ENCODE results near the gene JDP2. TPM values are rescaled to one million over a fixed set of nuclear protein-coding genes. Genes with fewer than 3 reads are reported as not detected.
A peak's percentile ranks its signal among the peaks of the same experiment; 100 is the strongest.
"Not testable (repeated sequence)": the region's sequence is repeated elsewhere in the genome, so short reads cannot be mapped to it uniquely, and the experiment has no call there.

JDP2 gene
- total RNA-seq, 2 donors from 2014 or later = 16.8 to 17.9 TPM

DNA sequence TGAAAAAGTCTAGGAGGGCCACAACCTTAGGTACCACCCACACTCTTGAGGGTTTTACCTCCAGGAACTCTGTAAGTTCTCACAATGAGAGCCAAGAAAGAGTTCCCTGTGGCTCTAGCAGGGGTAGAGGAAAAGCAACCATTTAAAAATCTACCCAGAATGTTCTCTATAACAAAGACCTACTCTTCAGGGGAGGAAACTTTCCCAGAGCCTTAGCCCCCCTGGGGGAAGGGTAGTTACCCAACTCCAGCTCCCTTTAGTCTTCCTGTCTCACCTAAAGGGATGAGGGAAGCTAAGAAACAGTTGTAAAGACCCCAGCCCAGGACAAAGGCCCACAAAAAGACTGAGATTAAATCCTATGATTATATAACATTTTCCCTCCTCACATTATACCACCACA is 46.2 kb upstream of the JDP2 start:
- ATAC-seq = no peak
- DNase-seq = no peak
- no peaks in the 10 kb centered on the region for H3K9me3 ChIP-seq
- no peaks in the 10 kb centered on the region for H3K36me3 ChIP-seq (replicated peaks in 1 of 2; ENCODE audit: insufficient read depth in 1 of 2, low read depth in 2 of 2)
- H3K4me3 ChIP-seq = no peak overlapping the region
- intact Hi-C loops (cut with DNase I) = no loop called here
- H3K27me3 ChIP-seq = no peaks in the 10 kb centered on the region
- no peak overlapping the region for H3K27ac ChIP-seq
- no peak for TF ChIP-seq POLR2A (IDR thresholded peaks at IDR 0.05)
- no peaks in the 10 kb centered on the region for H3K4me1 ChIP-seq

DNA sequence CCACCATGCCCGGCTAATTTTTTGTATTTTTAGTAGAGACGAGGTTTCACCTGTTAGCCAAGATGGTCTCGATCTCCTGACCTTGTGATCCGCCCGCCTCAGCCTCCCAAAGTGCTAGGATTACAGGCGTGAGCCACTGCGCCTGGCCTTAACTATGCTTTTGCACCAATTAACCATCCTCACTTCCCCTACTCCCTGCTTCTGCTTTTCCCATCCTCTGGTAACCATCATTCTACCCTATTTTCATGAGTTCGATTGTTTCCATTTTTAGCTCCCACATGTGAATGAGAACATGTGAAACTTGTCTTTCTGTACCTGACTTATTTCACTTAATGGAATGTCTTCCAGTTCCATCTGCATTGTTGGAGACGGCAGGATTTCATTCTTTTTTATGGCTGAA is 44.6 kb upstream of the JDP2 start:
- DNase-seq; H3K4me3 ChIP-seq; ATAC-seq; H3K27me3 ChIP-seq; H3K4me1 ChIP-seq; intact Hi-C loops (cut with DNase I); H3K9me3 ChIP-seq; H3K36me3 ChIP-seq (replicated peaks in 1 of 2; ENCODE audit: insufficient read depth in 1 of 2, low read depth in 2 of 2): not testable (repeated sequence)
- peak overlapping the region in 1 of 4 donors; percentile 35 for H3K27ac ChIP-seq
- 82 to 88% methylated on average over 9 of the region's 9 CpGs for WGBS, 2 donors

DNA sequence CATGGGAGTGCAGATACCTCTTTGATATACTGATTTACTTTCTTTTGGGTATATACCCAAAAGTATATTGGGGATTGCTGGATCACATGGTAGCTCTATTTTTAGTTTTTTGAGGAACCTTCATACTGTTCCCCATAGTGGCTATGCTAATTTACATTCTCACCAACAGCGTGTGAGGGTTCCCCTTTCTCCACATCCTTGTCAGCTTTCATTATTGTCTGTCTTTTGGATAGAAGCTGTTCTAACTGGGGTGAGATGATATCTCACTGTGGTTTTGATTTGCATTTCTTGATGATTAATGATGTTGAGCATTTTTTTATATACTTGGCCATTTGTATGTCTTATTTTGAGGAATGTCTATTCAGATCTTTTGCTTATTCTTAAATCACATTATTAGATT is 44.1 kb upstream of the JDP2 start:
- no peak for ATAC-seq
- WGBS, 2 donors = 71 to 84% methylated on average over 1 of the region's 1 CpG

DNA sequence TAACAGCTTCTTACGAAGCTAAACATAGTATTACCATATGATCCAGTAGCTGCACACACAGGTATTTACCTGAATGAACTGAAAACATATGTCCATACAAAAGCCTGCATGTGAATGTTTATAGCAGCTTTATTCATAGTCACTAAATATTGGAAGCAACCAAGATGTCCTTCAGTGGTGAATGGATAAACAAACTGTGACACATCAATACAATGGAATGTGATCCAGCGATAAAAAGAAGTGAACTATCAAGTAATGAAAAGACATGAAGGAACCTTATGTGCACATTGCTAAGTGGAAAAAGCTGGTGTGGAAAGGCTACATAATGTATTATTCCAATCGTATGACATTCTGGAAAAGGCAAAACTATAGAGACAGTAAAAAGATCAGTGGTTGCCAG is 38.1 kb upstream of the JDP2 start:
- Histone ChIP-seq H3K27me3 (no peaks in the 10 kb centered on the region), H3K27ac (no peak overlapping the region), H3K36me3 (replicated peaks in 1 of 2; ENCODE audit: insufficient read depth in 1 of 2, low read depth in 2 of 2) (no peaks in the 10 kb centered on the region), H3K9me3 (no peaks in the 10 kb centered on the region), H3K4me1 (no peaks in the 10 kb centered on the region), H3K4me3 (no peak overlapping the region)
- 76 to 79% methylated on average over 3 of the region's 3 CpGs for WGBS, 2 donors
- TF ChIP-seq POLR2A (IDR thresholded peaks at IDR 0.05) = no peak
- TF ChIP-seq, protein P1, sequence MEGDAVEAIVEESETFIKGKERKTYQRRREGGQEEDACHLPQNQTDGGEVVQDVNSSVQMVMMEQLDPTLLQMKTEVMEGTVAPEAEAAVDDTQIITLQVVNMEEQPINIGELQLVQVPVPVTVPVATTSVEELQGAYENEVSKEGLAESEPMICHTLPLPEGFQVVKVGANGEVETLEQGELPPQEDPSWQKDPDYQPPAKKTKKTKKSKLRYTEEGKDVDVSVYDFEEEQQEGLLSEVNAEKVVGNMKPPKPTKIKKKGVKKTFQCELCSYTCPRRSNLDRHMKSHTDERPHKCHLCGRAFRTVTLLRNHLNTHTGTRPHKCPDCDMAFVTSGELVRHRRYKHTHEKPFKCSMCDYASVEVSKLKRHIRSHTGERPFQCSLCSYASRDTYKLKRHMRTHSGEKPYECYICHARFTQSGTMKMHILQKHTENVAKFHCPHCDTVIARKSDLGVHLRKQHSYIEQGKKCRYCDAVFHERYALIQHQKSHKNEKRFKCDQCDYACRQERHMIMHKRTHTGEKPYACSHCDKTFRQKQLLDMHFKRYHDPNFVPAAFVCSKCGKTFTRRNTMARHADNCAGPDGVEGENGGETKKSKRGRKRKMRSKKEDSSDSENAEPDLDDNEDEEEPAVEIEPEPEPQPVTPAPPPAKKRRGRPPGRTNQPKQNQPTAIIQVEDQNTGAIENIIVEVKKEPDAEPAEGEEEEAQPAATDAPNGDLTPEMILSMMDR (IDR thresholded peaks at IDR 0.05) = no peak
- ATAC-seq = no peak
- intact Hi-C loops (cut with DNase I) = no loop called here
- DNase-seq = no peak

More for the DNA sequence above, 44.1 kb upstream of the JDP2 start:
- intact Hi-C loops (cut with DNase I) = no loop called here
- Histone ChIP-seq H3K36me3 (replicated peaks in 1 of 2; ENCODE audit: insufficient read depth in 1 of 2, low read depth in 2 of 2) (no peaks in the 10 kb centered on the region), H3K4me1 (no peaks in the 10 kb centered on the region), H3K27ac (peak overlapping the region in 1 of 4 donors; percentile 35), H3K27me3 (no peaks in the 10 kb centered on the region), H3K9me3 (no peaks in the 10 kb centered on the region), H3K4me3 (no peak overlapping the region)
- no peak for DNase-seq
- TF ChIP-seq, protein P1 (IDR thresholded peaks at IDR 0.05) = no peak
- TF ChIP-seq POLR2A (IDR thresholded peaks at IDR 0.05) = no peak

DNA sequence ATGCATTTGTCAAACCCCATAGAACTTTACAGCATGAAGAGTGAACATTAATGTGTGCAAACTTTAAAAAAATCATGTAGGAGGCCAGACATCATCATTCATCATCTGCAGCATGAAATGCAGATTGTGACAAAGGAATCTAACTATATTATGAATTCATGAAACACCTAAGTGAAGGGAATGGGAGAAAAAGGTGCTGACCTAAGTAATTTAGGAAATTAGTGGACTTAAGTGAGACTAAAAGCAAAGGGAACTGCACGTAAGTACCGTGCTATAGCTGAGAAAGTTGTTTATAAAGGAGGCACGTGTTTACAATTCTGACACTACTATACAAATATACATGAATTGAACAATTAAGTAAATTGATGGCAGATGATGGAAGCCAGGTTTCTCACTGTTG is 37.6 kb upstream of the JDP2 start:
- DNase-seq (no peak), ATAC-seq (no peak)
- intact Hi-C loops (cut with DNase I) = no loop called here
- H3K9me3 ChIP-seq = no peaks in the 10 kb centered on the region
- TF ChIP-seq, protein P1 (IDR thresholded peaks at IDR 0.05) = no peak
- TF ChIP-seq POLR2A (IDR thresholded peaks at IDR 0.05) = no peak
- H3K4me1 ChIP-seq = no peaks in the 10 kb centered on the region
- no peaks in the 10 kb centered on the region for H3K36me3 ChIP-seq (replicated peaks in 1 of 2; ENCODE audit: insufficient read depth in 1 of 2, low read depth in 2 of 2)
- WGBS, 2 donors = 80 to 85% methylated on average over 3 of the region's 3 CpGs
- H3K4me3 ChIP-seq = no peak overlapping the region
- no peak overlapping the region for H3K27ac ChIP-seq
- H3K27me3 ChIP-seq = no peaks in the 10 kb centered on the region

DNA sequence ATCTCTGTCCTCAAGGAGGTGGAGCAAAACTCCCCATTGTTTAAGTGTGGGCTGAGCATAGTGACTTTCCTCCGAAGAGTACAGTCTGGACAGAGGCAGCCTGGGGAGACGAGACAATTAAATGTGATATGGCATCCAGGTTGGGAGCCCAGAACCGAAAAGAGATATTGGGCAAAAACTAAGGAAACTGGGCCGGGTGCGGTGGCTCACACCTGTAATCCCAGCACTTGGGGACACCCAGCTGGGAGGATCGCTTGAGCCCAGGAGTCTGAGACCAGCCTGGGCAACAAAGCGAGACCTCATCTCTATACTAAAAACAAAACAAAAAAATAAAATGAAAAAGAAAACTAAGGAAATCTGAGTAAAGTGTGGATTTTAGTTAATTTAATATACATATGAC is 35.9 kb upstream of the JDP2 start:
- H3K4me3 ChIP-seq = no peak overlapping the region
- 88 to 90% methylated on average over 7 of the region's 7 CpGs for WGBS, 2 donors
- H3K36me3 ChIP-seq (replicated peaks in 1 of 2; ENCODE audit: insufficient read depth in 1 of 2, low read depth in 2 of 2) = no peaks in the 10 kb centered on the region

More for the DNA sequence above, 35.9 kb upstream of the JDP2 start:
- intact Hi-C loops (cut with DNase I) = no loop called here
- H3K4me1 ChIP-seq = no peaks in the 10 kb centered on the region
- no peak overlapping the region for H3K27ac ChIP-seq
- H3K27me3 ChIP-seq = no peaks in the 10 kb centered on the region
- no peak for DNase-seq
- TF ChIP-seq, protein P1 (IDR thresholded peaks at IDR 0.05) = no peak
- TF ChIP-seq POLR2A (IDR thresholded peaks at IDR 0.05) = no peak
- no peak for ATAC-seq
- no peaks in the 10 kb centered on the region for H3K9me3 ChIP-seq

Measured in body of pancreas (tissue), 4 donors.